Fibroblast of the aortic adventitia (primary cell): ENCODE data around the gene LASP1. TPM values are rescaled to one million over a fixed set of nuclear protein-coding genes. Genes with fewer than 3 reads are reported as not detected.

Experiments used
- DNase-seq: peaks from one replicate; pipeline ENCODE4 v3.0.0-alpha.2; 2010; ENCODE audit warnings: low read depth
- H3K4me3 ChIP-seq: 2 replicates; pipeline ENCODE4 v1.5.1; 2011; ENCODE audit warnings: low read depth, mild to moderate bottlenecking, control low read depth, low read length, moderate library complexity
- CTCF ChIP-seq: IDR thresholded peaks from 2 replicates; pipeline ENCODE4 v1.5.1; 2011; ENCODE audit warnings: mild to moderate bottlenecking, low read length, control low read depth, inconsistent platforms; ENCODE audit not compliant: insufficient read depth
- total RNA-seq: library from RNA; depleted of rRNA; stranded (reverse); fragments of >200 nt; gene quantifications from 2 replicates; pipeline ENCODE4 v1.2.3, GENCODE V29; 2012; ENCODE audit warnings: low replicate concordance

LASP1 gene
- total RNA-seq, 1 donor, result 174 TPM

DNA sequence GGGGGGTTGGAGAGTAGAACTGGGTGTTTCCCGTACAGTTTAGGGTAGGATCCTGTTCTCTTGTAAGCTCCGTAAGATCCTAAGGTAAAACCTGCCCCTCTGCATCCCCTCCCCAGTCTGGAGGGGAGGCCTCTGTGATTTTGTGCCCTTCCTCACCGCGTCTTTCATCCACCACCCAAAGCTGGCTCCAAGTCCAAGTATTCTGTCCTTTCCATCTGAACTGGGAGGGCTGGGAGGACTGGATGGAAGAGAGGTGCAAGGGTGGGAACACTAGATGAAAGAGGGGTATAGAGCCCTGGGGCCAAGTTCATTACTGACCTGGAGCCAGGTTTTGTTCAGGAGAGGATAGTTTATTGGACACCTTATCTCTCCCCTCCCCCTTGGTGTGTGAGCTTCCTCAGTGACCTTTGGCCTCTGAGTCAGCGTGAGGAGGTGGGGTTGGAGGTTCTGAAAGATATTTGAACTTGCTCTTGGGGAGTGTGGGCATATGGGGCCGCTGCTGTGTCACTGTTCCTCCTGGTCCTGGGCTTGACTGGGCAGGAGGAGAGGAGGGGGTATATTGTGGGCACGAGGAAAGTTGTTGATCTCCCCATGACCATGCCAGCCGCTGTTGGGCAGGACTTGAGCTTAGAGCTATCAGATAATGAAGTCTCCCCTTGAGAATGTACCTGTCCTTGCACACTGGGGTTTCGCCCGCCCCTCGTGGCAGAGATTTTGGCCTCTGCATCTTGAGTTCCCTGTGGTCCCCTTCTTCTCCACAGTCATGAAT lies 1.6 kb downstream of the LASP1 start:
- peak; percentile 63 for DNase-seq
- peak overlapping the region; percentile 96 for H3K4me3 ChIP-seq

DNA sequence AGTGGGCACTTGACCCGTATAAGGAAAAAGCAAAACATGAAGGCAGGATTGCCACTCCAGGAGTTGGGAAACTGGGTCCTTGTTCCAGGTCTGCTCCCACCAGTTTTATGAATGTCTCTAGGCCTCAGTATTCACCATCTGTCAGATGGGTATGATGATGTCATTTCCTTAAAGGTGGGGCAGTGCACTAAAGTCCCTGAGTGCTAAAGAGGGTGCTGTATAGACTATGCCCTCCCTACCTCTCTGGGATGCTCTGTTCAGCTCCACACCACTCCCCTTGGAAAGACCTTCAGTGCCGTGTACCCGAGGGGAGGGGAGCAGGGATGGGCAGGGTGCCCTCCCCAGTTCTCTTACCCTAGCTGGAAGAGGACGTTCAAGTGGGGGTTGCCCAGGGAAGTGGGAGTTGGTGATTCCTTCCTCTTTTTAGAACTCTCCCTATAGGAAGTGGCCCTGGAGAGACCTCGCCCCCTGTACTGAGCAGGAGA lies 2.2 kb downstream of the LASP1 start:
- H3K4me3 ChIP-seq, result peak overlapping the region; percentile 96
- DNase-seq, result no peak
- no peak for TF ChIP-seq CTCF

More for the DNA sequence above, 1.6 kb downstream of the LASP1 start:
- peak; percentile 2 for TF ChIP-seq CTCF

GRCh38 chr17:38872671-38873385 lies 3.0 kb downstream of the LASP1 start:
- H3K4me3 ChIP-seq, result peak overlapping the region; percentile 96
- TF ChIP-seq CTCF, result no peak
- DNase-seq, result no peak

GRCh38 chr17:38873640-38874380 lies 4.0 kb downstream of the LASP1 start:
- peak overlapping the region; percentile 31 for H3K4me3 ChIP-seq
- no peak for TF ChIP-seq CTCF
- no peak for DNase-seq

DNA sequence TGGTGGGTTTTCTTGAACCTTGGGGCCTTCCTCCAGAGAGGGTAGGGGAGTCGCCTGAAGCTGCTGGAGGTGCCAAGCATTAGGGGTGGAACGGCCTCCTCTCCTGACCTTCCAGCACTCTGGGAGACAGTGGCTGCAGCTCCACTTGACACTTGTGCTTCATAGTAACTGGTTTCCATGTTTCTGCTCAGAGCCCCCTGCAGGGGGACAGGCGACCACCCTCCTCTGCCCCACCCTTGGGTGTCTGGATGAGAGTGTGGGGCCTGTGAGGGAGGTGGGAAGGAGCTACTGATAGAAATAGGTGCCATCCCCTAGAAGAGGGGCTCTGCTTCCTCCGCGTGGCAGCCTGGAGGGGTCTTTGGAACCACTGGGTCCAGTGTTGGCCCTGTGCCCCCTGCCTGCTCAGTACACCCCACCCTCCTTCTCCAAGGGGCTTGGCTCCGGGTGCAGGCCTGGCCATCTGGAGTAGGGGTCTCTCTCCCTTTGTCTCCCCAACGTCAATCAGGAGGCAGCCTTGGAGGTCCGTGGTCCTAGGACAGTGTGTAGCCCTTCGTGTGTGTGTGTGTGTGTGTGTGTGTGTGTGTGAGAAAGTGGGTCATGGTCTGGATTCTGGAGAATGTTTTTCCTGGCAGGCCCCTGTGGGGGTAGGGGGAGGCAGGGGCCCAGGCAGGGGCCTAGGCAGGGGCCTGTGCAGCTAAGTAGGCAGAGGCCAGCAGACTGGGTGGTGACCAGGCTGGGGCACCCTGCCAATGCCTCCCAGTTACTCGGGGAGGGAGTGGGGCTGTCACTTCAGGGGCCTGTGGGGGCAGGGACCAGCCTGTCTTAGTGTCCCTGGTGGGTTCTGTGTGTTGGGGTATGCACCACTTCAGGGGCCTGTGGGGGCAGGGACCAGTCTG lies 4.9 kb downstream of the LASP1 start:
- peak overlapping the region; percentile 41 for H3K4me3 ChIP-seq
- TF ChIP-seq CTCF, result no peak
- peak; percentile 28 for DNase-seq
